HUES6 (cell line): ENCODE data around the gene UCHL1.
"Not testable (repeated sequence)": the region's sequence is repeated elsewhere in the genome, so short reads cannot be mapped to it uniquely, and the experiment has no call there.

Source experiments
- H3K27ac ChIP-seq: 2 replicates; pipeline ENCODE4 v1.7.0; 2013; ENCODE audit warnings: low read depth, mild to moderate bottlenecking, low read length, inconsistent platforms
- H3K27me3 ChIP-seq: 2 replicates; pipeline ENCODE4 v1.6.1; 2013; ENCODE audit warnings: low read length; ENCODE audit not compliant: control insufficient read depth, insufficient read depth
- H3K36me3 ChIP-seq: 2 replicates; pipeline ENCODE4 v1.6.1; 2013; ENCODE audit warnings: low read length; ENCODE audit not compliant: control insufficient read depth, insufficient read depth
- H3K4me1 ChIP-seq: 2 replicates; pipeline ENCODE4 v1.6.1; 2013; ENCODE audit warnings: low read length; ENCODE audit not compliant: control insufficient read depth, insufficient read depth
- H3K4me3 ChIP-seq: 2 replicates; pipeline ENCODE4 v1.5.1; 2013; ENCODE audit warnings: low read depth, low read length
- H3K9ac ChIP-seq: one replicate; pipeline ENCODE4 v1.6.1; 2013; ENCODE audit warnings: mild to moderate bottlenecking, low read length
- H3K9me3 ChIP-seq: 2 replicates; pipeline ENCODE4 v1.6.1; 2013; ENCODE audit warnings: low read depth, low read length; ENCODE audit not compliant: control insufficient read depth, insufficient read depth

The UCHL1 gene

DNA sequence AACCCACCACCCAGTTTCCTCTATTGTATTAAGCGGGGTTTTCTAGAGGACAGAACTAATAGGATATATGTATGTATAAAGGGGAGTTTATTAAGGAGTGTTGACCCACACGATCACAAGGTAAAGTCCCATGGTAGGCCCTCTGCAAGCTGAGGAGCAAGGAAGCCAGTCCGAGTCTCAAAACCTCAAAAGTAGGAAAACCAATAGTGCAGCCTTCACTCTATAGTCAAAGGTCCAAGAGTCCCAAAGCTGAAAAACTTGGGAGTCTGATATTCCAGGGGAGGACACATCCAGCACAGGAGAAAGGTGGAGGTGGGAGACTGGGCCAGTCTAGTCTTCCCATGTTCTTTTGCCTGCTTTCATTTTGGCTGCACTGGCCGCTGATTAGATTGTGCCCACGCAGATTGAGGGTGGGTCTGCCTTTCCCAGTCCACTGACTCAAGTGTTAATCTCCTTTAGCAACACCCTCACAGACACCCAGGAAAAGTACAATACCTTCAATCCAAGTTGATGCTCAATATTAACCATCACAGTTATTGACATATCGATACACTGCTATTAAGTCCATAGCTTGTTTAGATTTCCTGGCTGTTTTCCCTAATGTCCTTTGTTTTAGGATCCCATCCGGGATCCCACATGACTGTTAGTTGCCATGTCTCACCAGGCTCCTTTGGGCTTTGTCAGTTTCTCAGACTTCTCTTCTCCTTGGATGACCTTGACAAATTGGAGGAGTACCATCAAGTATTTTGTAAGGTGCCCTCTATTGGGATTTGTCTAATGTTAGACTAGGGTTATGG is 12.2 kb downstream of the UCHL1 start:
- H3K27me3 ChIP-seq = no peaks in the 10 kb centered on the region
- peaks cover 60% of the 10 kb centered on the region for H3K36me3 ChIP-seq
- no peaks in the 10 kb centered on the region for H3K9me3 ChIP-seq
- no peak overlapping the region for H3K9ac ChIP-seq
- H3K4me3 ChIP-seq = no peak overlapping the region
- no peak overlapping the region for H3K27ac ChIP-seq
- no peaks in the 10 kb centered on the region for H3K4me1 ChIP-seq

DNA sequence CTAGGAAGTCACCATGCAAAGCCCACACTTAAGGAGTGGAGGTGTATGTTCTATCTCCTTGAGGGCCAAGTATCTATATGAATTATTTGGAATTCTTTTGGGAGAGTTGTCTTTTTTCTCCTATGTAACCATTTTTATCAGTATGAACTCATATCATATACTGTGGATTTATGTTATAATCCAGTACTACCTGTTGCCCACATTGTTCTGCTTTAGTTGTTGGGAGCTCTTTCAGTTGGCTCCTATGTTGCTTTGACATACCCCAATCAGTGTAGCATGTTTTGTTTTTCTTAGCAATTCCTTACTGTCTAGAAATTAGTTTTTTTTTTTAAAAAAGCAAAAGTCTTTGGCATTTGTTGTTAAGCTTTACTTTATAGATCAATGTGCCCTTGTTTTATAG is 13.0 kb downstream of the UCHL1 start:
- H3K9me3 ChIP-seq = no peaks in the 10 kb centered on the region
- no peaks in the 10 kb centered on the region for H3K27me3 ChIP-seq
- peaks cover 52% of the 10 kb centered on the region for H3K36me3 ChIP-seq
- H3K9ac ChIP-seq = no peak overlapping the region
- H3K4me3 ChIP-seq = no peak overlapping the region
- no peak overlapping the region for H3K27ac ChIP-seq
- H3K4me1 ChIP-seq = no peaks in the 10 kb centered on the region

DNA sequence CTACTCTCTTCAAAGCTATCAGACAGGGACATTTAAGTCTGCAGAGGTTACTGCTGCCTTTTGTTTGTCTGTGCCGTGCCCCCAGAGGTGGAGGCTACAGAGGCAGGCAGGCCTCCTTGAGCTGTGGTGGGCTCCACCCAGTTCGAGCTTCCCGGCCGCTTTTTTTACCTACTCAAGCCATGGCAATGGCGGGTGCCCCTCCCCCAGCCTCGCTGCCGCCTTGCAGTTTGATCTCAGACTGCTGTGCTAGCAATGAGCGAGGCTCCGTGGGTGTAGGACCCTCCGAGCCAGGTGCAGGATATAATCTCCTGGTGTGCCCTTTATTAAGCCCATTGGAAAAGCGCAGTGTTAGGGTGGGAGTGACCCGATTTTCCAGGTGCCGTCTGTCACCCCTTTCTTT is 19.2 kb downstream of the UCHL1 start:
- H3K27me3 ChIP-seq, H3K27ac ChIP-seq, H3K9ac ChIP-seq, H3K4me1 ChIP-seq, H3K36me3 ChIP-seq, H3K4me3 ChIP-seq: not testable (repeated sequence)
- peaks cover 13% of the 10 kb centered on the region; the same call in 1 of the 2 replicates for H3K9me3 ChIP-seq

DNA sequence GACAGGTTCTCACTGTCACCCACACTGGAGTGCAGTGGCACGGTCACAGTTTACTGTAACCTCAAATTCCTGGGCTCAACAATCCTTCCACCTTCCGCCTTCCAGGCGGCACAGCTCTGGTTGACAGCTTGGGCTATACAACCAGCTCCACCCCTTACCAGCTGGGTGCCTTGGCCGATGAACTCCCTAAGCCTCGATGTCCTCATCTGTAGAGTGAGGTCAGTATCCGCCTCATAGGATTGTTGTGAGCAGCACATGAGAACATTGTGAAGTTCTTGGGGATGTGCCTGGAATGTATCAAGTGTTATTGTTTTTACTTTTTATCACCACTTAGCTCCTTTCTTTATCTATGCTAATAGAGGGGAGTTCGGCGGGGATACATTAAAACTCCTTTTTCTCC is 23.3 kb downstream of the UCHL1 start:
- Histone ChIP-seq H3K4me1 (no peaks in the 10 kb centered on the region), H3K36me3 (0 out of 2 replicates have a peak, but pooled peaks cover 2% of the 10 kb centered on the region), H3K27ac (no peak overlapping the region), H3K9me3 (peaks cover 13% of the 10 kb centered on the region; the same call in 1 of the 2 replicates), H3K9ac (no peak overlapping the region), H3K4me3 (no peak overlapping the region), H3K27me3 (no peaks in the 10 kb centered on the region)

DNA sequence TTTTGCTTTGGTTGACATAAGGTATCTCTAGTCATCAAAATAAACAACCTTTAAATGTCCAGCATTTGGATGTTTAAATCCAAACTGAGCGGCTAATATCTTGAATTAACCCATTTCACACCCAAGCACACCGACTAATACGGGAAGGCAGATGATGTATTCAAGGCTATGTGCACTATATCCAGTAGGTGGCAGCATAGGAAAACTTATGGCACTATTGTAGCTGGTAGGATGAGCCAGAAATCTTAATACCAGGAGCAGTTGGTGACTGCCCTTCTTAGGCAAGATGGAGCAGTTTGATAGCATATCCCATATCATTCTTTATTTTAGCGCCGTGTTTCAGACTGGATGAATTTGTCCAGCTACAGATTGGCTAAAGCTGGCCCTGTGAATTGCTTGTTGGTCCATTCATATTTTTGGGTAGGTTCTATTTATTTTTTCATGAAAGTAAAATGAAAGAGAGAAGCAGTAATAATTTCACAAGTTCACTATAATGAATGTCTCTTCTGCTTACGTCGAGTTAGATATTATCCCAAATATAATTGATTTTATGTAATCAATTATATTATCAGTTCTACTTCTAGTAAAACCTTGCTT is 24.4 kb downstream of the UCHL1 start:
- peaks cover 13% of the 10 kb centered on the region; the same call in 1 of the 2 replicates for H3K9me3 ChIP-seq
- H3K27me3 ChIP-seq = no peaks in the 10 kb centered on the region
- H3K9ac ChIP-seq = no peak overlapping the region
- no peak overlapping the region for H3K4me3 ChIP-seq
- no peaks in the 10 kb centered on the region for H3K4me1 ChIP-seq
- no peak overlapping the region for H3K27ac ChIP-seq
- H3K36me3 ChIP-seq = 0 out of 2 replicates have a peak, but pooled peaks cover 2% of the 10 kb centered on the region

DNA sequence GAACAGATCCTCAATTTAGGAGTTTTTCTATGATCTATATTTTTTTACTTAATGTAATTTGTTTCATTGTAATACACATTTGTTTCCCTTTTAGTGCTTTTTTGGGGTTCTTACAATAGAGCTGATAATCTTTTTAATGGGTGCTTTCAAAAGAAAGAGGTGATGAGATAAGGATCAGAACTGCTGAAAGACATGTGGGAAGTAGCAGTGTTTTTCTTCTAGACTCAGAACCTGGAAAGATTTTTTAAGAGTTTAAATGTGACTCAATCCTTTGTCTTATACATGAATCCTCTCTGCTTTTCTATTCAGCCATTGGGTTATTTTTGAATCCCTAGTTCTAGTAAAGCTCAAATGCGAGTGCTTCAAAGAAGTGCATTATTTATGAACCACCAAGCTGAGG is 25.6 kb downstream of the UCHL1 start:
- no peaks in the 10 kb centered on the region for H3K4me1 ChIP-seq
- H3K9me3 ChIP-seq = 0 out of 2 replicates have a peak, but pooled peaks cover 8% of the 10 kb centered on the region
- no peak overlapping the region for H3K27ac ChIP-seq
- H3K36me3 ChIP-seq = no peaks in the 10 kb centered on the region
- no peaks in the 10 kb centered on the region for H3K27me3 ChIP-seq
- H3K4me3 ChIP-seq = no peak overlapping the region
- H3K9ac ChIP-seq = no peak overlapping the region

DNA sequence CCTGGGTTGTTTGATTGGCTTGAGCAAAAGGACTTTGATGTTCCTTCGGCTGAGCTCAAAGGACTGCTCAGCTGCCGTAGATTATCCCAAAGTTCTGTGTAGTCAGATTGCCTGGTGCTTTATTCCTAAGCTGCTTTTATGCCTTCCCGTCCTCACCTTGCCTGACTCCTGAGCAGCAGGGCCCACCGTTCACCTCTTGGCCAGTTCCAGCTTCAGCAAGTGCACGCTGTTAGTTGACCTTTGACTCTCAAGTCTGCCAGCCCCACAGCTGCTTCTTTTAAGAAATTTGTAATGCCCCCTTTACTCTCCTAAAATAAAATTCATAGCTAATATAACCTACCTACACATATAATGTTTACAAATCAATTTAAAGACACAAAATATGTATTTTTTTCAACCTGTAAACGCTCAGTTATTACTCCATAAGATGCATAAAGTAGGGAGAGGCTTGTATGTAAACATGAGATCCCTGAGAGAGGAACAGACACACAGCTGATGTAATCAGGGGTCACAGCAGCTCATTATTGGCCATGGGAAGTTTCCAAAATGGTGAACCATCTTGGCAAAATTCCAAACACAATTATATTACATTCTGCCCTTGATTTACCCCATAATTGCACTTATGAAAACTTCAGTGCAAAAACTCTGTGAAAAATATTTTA is 28.6 kb downstream of the UCHL1 start:
- no peaks in the 10 kb centered on the region for H3K4me1 ChIP-seq
- no peak overlapping the region for H3K4me3 ChIP-seq
- H3K36me3 ChIP-seq = no peaks in the 10 kb centered on the region
- no peak overlapping the region for H3K27ac ChIP-seq
- no peaks in the 10 kb centered on the region for H3K27me3 ChIP-seq
- H3K9me3 ChIP-seq = peaks cover 16% of the 10 kb centered on the region
- H3K9ac ChIP-seq = no peak overlapping the region

DNA sequence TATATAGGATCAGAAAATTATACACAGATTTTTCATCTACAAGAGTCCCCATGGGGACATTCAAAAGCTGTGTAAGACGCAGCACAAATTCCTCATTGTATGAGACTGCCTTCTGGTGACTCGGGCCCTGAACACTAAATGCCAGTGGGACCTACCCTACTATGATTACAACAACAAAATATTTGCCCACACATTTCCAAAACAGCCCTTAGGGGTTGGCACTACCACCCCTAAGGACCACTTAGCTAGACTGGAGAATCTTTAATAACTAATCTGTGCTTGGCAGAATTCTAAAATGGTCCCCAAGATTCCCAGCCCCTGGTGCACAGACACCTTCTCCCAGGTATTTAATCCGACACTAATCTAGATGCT is 29.1 kb downstream of the UCHL1 start:
- peaks cover 16% of the 10 kb centered on the region for H3K9me3 ChIP-seq
- no peaks in the 10 kb centered on the region for H3K27me3 ChIP-seq
- no peak overlapping the region for H3K27ac ChIP-seq
- no peaks in the 10 kb centered on the region for H3K36me3 ChIP-seq
- no peak overlapping the region for H3K4me3 ChIP-seq
- H3K9ac ChIP-seq = no peak overlapping the region
- no peaks in the 10 kb centered on the region for H3K4me1 ChIP-seq

DNA sequence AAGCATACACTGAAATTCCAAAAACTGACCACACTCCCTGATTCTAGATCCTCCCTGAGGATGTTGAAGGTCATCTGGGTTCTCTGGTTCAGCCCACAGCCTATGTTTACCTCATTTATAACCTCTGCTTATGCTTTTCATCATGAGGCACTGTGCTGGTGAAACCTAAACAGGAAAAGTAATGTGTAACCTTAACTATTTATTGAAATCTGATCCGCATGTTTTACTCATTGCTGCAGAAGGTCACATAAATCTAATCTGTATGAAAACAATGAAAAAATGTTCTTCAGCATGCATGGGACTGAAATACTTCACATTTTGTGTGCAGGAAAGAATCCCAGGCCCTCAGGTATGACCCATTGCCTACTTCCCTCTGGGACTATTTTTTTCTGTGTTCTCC is 30.3 kb downstream of the UCHL1 start:
- Histone ChIP-seq H3K27ac (no peak overlapping the region), H3K9ac (no peak overlapping the region), H3K4me1 (no peaks in the 10 kb centered on the region), H3K9me3 (peaks cover 16% of the 10 kb centered on the region), H3K4me3 (no peak overlapping the region), H3K27me3 (no peaks in the 10 kb centered on the region), H3K36me3 (no peaks in the 10 kb centered on the region)

DNA sequence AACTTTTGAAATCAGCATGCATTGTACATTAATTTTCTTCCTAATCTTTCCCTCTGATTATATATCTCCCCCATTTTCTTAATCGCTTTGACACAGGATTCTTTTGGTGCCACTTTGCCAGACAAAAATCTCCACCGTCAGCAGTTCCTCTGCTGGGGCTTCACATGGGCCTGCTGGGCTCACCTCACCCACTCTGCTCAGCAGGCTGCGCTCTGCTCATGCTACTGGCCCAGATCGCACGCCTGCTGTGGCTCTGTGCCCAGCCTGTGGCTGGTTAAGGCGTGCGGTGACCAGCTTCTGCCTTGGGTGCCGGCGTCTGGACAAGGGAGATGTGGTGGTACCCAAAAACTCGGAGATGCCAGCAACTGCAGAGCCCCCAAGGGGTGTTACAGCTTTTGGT is 31.1 kb downstream of the UCHL1 start:
- Histone ChIP-seq H3K4me3 (no peak overlapping the region), H3K9ac (no peak overlapping the region)

DNA sequence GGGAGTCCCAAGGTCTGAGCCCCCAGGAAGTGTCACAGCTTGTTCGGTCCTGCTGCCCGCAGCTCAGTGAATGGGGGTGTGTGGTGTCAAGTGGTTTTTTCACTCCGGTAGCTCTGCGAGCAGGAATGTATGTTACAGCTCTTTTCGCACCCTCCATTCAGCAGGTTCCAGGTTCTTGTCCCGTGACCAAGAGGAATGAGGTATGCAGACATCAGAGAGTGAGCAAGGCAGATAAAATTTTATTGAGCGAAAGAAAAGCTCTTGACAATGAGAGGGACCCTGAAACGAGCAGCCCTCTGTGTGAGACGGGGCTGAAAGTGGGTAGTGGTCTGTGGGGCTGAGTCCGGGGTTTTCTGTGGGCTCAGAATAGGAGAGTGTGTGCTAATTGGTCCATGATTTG is 31.5 kb downstream of the UCHL1 start:
- Histone ChIP-seq H3K9ac (no peak overlapping the region), H3K9me3 (peaks cover 21% of the 10 kb centered on the region), H3K27me3 (no peaks in the 10 kb centered on the region), H3K27ac (no peak overlapping the region), H3K4me3 (no peak overlapping the region), H3K4me1 (no peaks in the 10 kb centered on the region), H3K36me3 (no peaks in the 10 kb centered on the region)

More for the DNA sequence above, 31.1 kb downstream of the UCHL1 start:
- H3K36me3 ChIP-seq = no peaks in the 10 kb centered on the region
- no peaks in the 10 kb centered on the region for H3K27me3 ChIP-seq
- H3K9me3 ChIP-seq = peaks cover 17% of the 10 kb centered on the region
- no peaks in the 10 kb centered on the region for H3K4me1 ChIP-seq
- no peak overlapping the region for H3K27ac ChIP-seq
